ENCODE results near the gene DGLUCY. TPM values are rescaled to one million over a fixed set of nuclear protein-coding genes. Genes with fewer than 3 reads are reported as not detected.

DGLUCY gene
- total RNA-seq, 1 experiment from 2014 or later: 67.0 TPM

DNA sequence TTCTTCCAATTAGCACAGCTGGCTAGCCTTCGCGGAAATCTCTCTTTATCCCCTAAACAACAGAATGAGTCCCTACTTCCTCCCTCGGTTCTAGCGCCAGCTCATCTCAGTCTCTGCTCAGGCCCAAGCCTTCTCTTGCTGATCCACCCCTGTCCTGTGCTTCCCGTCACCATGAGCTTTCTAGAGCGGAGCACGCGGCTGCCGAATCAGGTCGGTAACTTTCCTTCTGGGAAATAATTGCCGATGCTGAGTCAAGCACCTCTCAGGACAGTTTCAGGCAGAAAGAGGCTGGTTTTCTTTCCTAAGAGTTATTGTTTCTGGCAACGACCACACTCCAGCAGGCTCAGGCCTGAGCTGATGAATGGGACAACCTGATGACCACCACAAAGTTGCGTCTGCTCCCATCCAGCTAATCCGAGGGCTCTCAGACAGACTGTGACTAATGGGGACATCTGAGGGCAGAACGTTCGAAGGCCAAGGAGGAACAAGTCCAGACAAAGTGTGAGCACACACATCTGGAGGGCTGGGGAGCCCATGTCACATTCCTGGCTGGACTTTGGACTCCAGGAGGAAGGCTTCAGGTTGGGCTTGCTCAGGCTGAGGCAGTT, 144.2 kb downstream of the DGLUCY start:
- intact Hi-C loops (cut with micrococcal nuclease): no loop called here
- no peak for DNase-seq (ENCODE audit: low read depth, low spot score)
- H3K36me3 ChIP-seq (ENCODE audit: control insufficient read depth in 1 of 2, insufficient read depth in 2 of 2, low read length in 2 of 2): no peaks in the 10 kb centered on the region
- peaks cover 6 to 8% of the 10 kb centered on the region in 2 experiments; a peak in 2 of 4 replicates for H3K4me1 ChIP-seq (ENCODE audit: control insufficient read depth in 1 of 2, insufficient read depth in 2 of 2, low read length in 2 of 2)
- no peak overlapping the region for H3K4me2 ChIP-seq (ENCODE audit: low read length)
- no peak for TF ChIP-seq JUND (IDR thresholded peaks at IDR 0.05)
- POLR2A ChIA-PET: no interaction called here
- H2AFZ ChIP-seq (ENCODE audit: low read depth, low read length, poor library complexity, severe bottlenecking): no peak overlapping the region
- RAD21 ChIA-PET (ENCODE audit: low non-redundant PET in 1 of 2, low total read pairs in 2 of 2, uncharacterized antibody in 2 of 2, unreplicated experiment in 2 of 2): no interaction called here
- H3K9ac ChIP-seq (ENCODE audit: low read length): no peak overlapping the region
- H3K27ac ChIP-seq (ENCODE audit: low read depth, low read length): no peak overlapping the region
- H3K4me3 ChIP-seq (replicated peaks in 1 of 2; ENCODE audit: low read depth in 1 of 2, low read length in 2 of 2): no peak overlapping the region
- H3K9me2 ChIP-seq (ENCODE audit: insufficient read depth): no peaks in the 10 kb centered on the region
- no TSS peak for BruUV-seq (replicated peaks)
- no peaks in the 10 kb centered on the region for H4K20me1 ChIP-seq (ENCODE audit: insufficient read depth)
- ATAC-seq: no peak
- H3K79me2 ChIP-seq (ENCODE audit: insufficient read depth, low read length): no peaks in the 10 kb centered on the region
- CTCF ChIA-PET: no interaction called here
- H3K9me3 ChIP-seq (ENCODE audit: control insufficient read depth in 1 of 2, insufficient read depth in 1 of 2, low read depth in 1 of 2, low read length in 2 of 2): no peaks in the 10 kb centered on the region
- H3K27me3 ChIP-seq (ENCODE audit: insufficient read depth, low read length): no peaks in the 10 kb centered on the region

DNA sequence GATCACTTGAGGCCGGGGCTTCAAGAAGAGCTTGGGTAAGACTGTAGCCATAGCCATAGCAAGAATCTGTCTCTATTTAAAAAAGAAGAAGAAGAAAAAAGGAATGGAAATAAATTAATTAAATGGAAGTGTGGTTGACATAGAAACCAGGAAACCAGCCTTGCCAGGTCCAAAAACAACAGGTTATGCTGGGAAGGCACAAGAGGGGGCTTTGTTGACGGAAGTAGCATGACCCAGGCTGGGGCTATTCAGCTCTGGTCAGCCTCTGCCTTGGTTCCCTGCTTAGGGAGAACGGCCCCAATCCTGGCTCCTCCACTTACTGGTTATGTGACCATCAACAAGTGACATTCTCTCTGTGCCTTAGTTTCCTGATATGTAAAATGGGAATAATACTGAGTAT, 145.0 kb downstream of the DGLUCY start:
- no peak for ATAC-seq
- no peaks in the 10 kb centered on the region for H3K9me3 ChIP-seq (ENCODE audit: control insufficient read depth in 1 of 2, insufficient read depth in 1 of 2, low read depth in 1 of 2, low read length in 2 of 2)
- no peak overlapping the region for H3K27ac ChIP-seq (ENCODE audit: low read depth, low read length)
- ChIA-PET POLR2A (no interaction called here), RAD21 (ENCODE audit: low non-redundant PET in 1 of 2, low total read pairs in 2 of 2, uncharacterized antibody in 2 of 2, unreplicated experiment in 2 of 2) (no interaction called here), CTCF (no interaction called here)
- H3K4me2 ChIP-seq (ENCODE audit: low read length): no peak overlapping the region
- H4K20me1 ChIP-seq (ENCODE audit: insufficient read depth): no peaks in the 10 kb centered on the region
- BruUV-seq (replicated peaks): no TSS peak
- DNase-seq (ENCODE audit: low read depth, low spot score): no peak
- H3K4me1 ChIP-seq (ENCODE audit: control insufficient read depth in 1 of 2, insufficient read depth in 2 of 2, low read length in 2 of 2): peaks cover 3 to 7% of the 10 kb centered on the region in 2 experiments; a peak in 2 of 4 replicates
- intact Hi-C loops (cut with micrococcal nuclease): no loop called here
- H3K79me2 ChIP-seq (ENCODE audit: insufficient read depth, low read length): no peaks in the 10 kb centered on the region
- H3K4me3 ChIP-seq (replicated peaks in 1 of 2; ENCODE audit: low read depth in 1 of 2, low read length in 2 of 2): no peak overlapping the region
- no peak overlapping the region for H2AFZ ChIP-seq (ENCODE audit: low read depth, low read length, poor library complexity, severe bottlenecking)
- H3K9ac ChIP-seq (ENCODE audit: low read length): no peak overlapping the region
- no peaks in the 10 kb centered on the region for H3K9me2 ChIP-seq (ENCODE audit: insufficient read depth)
- H3K36me3 ChIP-seq (ENCODE audit: control insufficient read depth in 1 of 2, insufficient read depth in 2 of 2, low read length in 2 of 2): no peaks in the 10 kb centered on the region
- no peaks in the 10 kb centered on the region for H3K27me3 ChIP-seq (ENCODE audit: insufficient read depth, low read length)
- TF ChIP-seq, protein P1, sequence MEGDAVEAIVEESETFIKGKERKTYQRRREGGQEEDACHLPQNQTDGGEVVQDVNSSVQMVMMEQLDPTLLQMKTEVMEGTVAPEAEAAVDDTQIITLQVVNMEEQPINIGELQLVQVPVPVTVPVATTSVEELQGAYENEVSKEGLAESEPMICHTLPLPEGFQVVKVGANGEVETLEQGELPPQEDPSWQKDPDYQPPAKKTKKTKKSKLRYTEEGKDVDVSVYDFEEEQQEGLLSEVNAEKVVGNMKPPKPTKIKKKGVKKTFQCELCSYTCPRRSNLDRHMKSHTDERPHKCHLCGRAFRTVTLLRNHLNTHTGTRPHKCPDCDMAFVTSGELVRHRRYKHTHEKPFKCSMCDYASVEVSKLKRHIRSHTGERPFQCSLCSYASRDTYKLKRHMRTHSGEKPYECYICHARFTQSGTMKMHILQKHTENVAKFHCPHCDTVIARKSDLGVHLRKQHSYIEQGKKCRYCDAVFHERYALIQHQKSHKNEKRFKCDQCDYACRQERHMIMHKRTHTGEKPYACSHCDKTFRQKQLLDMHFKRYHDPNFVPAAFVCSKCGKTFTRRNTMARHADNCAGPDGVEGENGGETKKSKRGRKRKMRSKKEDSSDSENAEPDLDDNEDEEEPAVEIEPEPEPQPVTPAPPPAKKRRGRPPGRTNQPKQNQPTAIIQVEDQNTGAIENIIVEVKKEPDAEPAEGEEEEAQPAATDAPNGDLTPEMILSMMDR (IDR thresholded peaks at IDR 0.05 in 2 of 3, conservative IDR thresholded peaks at IDR 0.05 in 1 of 3; ENCODE audit: borderline replicate concordance in 1 of 3, insufficient read depth in 1 of 3, low read depth in 2 of 3, low read length in 2 of 3): no peak
- no peak for TF ChIP-seq ZFX (IDR thresholded peaks at IDR 0.05)
- TF ChIP-seq, protein P2, sequence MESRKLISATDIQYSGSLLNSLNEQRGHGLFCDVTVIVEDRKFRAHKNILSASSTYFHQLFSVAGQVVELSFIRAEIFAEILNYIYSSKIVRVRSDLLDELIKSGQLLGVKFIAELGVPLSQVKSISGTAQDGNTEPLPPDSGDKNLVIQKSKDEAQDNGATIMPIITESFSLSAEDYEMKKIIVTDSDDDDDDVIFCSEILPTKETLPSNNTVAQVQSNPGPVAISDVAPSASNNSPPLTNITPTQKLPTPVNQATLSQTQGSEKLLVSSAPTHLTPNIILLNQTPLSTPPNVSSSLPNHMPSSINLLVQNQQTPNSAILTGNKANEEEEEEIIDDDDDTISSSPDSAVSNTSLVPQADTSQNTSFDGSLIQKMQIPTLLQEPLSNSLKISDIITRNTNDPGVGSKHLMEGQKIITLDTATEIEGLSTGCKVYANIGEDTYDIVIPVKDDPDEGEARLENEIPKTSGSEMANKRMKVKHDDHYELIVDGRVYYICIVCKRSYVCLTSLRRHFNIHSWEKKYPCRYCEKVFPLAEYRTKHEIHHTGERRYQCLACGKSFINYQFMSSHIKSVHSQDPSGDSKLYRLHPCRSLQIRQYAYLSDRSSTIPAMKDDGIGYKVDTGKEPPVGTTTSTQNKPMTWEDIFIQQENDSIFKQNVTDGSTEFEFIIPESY (IDR thresholded peaks at IDR 0.05; ENCODE audit: extremely low read depth, insufficient replicate concordance, low read length): no peak
- TF ChIP-seq, protein P3, sequence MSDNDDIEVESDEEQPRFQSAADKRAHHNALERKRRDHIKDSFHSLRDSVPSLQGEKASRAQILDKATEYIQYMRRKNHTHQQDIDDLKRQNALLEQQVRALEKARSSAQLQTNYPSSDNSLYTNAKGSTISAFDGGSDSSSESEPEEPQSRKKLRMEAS (IDR thresholded peaks at IDR 0.05): no peak
- TF ChIP-seq, protein P4, sequence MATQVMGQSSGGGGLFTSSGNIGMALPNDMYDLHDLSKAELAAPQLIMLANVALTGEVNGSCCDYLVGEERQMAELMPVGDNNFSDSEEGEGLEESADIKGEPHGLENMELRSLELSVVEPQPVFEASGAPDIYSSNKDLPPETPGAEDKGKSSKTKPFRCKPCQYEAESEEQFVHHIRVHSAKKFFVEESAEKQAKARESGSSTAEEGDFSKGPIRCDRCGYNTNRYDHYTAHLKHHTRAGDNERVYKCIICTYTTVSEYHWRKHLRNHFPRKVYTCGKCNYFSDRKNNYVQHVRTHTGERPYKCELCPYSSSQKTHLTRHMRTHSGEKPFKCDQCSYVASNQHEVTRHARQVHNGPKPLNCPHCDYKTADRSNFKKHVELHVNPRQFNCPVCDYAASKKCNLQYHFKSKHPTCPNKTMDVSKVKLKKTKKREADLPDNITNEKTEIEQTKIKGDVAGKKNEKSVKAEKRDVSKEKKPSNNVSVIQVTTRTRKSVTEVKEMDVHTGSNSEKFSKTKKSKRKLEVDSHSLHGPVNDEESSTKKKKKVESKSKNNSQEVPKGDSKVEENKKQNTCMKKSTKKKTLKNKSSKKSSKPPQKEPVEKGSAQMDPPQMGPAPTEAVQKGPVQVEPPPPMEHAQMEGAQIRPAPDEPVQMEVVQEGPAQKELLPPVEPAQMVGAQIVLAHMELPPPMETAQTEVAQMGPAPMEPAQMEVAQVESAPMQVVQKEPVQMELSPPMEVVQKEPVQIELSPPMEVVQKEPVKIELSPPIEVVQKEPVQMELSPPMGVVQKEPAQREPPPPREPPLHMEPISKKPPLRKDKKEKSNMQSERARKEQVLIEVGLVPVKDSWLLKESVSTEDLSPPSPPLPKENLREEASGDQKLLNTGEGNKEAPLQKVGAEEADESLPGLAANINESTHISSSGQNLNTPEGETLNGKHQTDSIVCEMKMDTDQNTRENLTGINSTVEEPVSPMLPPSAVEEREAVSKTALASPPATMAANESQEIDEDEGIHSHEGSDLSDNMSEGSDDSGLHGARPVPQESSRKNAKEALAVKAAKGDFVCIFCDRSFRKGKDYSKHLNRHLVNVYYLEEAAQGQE (IDR thresholded peaks at IDR 0.05; ENCODE audit: low read depth): no peak
- no peak for TF ChIP-seq CEBPB (IDR thresholded peaks at IDR 0.05; ENCODE audit: low read depth)
- TF ChIP-seq SRF (IDR thresholded peaks at IDR 0.05; ENCODE audit: low read depth): no peak
- TF ChIP-seq SP1 (IDR thresholded peaks at IDR 0.05; ENCODE audit: low read depth): no peak
- TF ChIP-seq TCF7L2 (IDR thresholded peaks at IDR 0.05; ENCODE audit: borderline replicate concordance, extremely low read depth, insufficient read depth, insufficient read length): no peak
- TF ChIP-seq ELF1 (IDR thresholded peaks at IDR 0.05; ENCODE audit: borderline replicate concordance, low read depth): no peak
- no peak for TF ChIP-seq EGR1 (IDR thresholded peaks at IDR 0.05; ENCODE audit: low read depth)
- TF ChIP-seq ZNF274 (IDR thresholded peaks at IDR 0.05; ENCODE audit: low read depth, low read length): no peak
